GM13977 (cell line): ENCODE results near the gene PLXNA4.

Source experiments
- DNase-seq: peaks from one replicate; pipeline ENCODE4 v3.0.0; 2012; ENCODE audit warnings: low spot score
- CTCF ChIP-seq: IDR thresholded peaks from 2 replicates; pipeline ENCODE4 v1.5.1; 2012; ENCODE audit warnings: mild to moderate bottlenecking, control low read depth; ENCODE audit not compliant: insufficient read depth; ENCODE audit errors: extremely low read depth, missing control alignments
- in situ Hi-C: fragments of 300-500 bp; cut with MboI; formaldehyde crosslinking; loops from one replicate; pipeline ENCODE4 v1.12.0; 2022; ENCODE audit warnings: low sequenced_read_pairs, low pct_unique_long_range_greater_than_20kb, mixed read lengths, inconsistent platforms; ENCODE audit not compliant: unreplicated experiment

Gene PLXNA4

GRCh38 chr7:132580717-132581285, 4.5 kb upstream of the PLXNA4 start:
- TF ChIP-seq CTCF = peak; percentile 84
- in situ Hi-C loops = loop anchor here (25.0 kb wide), 1 partner anchor 268 kb away; no protein-coding TSS in a partner anchor
- peak; percentile 77 for DNase-seq

DNA sequence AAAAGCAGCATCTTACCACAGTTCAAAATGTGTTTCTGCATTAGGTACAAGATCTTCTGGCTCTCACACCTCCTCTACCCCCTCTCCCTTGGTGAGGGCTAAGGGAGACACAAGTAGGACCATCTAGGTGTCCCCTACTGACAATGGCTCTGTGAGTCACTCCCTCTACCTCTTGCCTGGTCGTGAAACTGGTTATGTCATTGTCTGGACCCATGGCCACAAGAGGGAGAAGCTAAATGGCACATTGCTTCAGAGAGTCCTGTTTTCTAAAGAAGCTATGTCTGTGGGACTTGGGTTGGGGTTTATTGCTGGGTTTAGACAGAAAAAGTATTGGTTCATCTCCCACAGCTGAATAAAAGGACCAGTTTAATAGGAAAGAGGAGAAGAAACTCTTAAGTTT, 4.0 kb upstream of the PLXNA4 start:
- peak; percentile 9 for TF ChIP-seq CTCF
- peak; percentile 36 for DNase-seq
- in situ Hi-C loops = loop anchor here (25.0 kb wide), 1 partner anchor 268 kb away; no protein-coding TSS in a partner anchor

GRCh38 chr7:132579260-132579899, 3.1 kb upstream of the PLXNA4 start:
- DNase-seq = no peak
- in situ Hi-C loops = loop anchor here (25.0 kb wide), 1 partner anchor 267 kb away; no protein-coding TSS in a partner anchor
- TF ChIP-seq CTCF = no peak

DNA sequence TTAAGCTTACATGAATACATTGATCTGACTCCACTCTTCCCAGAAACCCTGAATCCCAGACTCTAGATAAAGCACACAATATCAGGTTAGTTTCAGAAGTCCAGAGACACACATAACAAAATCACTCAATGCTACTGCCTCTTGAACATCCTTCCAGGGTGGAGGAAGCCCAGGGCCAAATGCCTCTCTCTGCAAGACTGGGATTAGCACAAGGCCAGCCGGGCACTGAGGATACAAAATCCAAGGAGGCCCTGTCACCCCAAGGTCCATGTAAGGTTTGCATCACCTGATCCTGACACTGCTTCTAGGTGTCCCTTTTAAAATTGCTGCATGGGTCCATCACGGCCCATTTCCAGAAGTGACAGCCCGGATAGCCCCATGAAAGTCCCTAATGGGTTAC, 2.6 kb upstream of the PLXNA4 start:
- DNase-seq = no peak
- in situ Hi-C loops = loop anchor here (25.0 kb wide), 1 partner anchor 267 kb away; no protein-coding TSS in a partner anchor
- no peak for TF ChIP-seq CTCF

DNA sequence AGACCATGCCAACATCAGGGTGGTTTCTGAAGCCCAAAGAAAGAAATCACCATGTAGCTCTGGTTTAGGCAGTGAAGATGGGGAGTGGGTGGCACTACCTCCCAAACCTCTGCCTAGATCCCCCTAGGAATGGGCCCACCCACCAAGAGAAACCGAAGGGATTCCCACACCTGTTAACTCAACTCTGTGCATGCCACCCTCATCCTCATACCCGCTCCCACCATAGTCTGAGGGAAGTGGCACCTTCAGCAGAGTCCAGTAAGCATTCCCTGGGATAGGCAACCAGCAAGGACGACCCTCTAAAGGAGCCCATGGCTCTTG, 1.7 kb upstream of the PLXNA4 start:
- DNase-seq = peak; percentile 20
- in situ Hi-C loops = loop anchor here (25.0 kb wide), 1 partner anchor 266 kb away; no protein-coding TSS in a partner anchor
- no peak for TF ChIP-seq CTCF

GRCh38 chr7:132577206-132578049, 1.2 kb upstream of the PLXNA4 start:
- in situ Hi-C loops = loop anchor here (25.0 kb wide), 1 partner anchor 265 kb away; no protein-coding TSS in a partner anchor
- TF ChIP-seq CTCF = no peak
- peak; percentile 50 for DNase-seq
